NK-92 (cell line): ENCODE data around the gene LRRC4C.
"Not testable (repeated sequence)": the region's sequence is repeated elsewhere in the genome, so short reads cannot be mapped to it uniquely, and the experiment has no call there.

Experiments
- DNase-seq: peaks from one replicate; lab custom pipeline; 2025; ENCODE audit not compliant: unreplicated experiment; lab: John Stamatoyannopoulos, UW

LRRC4C gene

DNA sequence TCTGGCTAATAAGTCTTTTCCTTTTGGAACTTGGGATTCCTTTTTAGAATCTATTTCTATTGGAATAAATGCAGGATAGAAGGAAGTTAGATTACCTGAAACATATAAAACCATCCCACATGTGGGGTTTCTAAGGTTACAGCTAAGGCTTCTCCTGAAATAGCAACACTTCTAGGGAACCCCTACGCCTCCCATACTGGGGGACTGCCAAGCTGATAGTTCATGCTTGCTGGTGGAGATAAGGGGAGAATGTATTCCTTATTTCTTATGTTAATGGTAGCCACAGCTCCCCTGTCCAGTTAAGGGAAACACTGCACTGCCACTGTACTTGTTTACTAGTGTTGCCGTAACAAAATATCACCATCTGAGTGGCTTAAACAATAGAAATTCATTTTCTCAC is 1189.6 kb downstream of the LRRC4C start:
- no peak for DNase-seq

DNA sequence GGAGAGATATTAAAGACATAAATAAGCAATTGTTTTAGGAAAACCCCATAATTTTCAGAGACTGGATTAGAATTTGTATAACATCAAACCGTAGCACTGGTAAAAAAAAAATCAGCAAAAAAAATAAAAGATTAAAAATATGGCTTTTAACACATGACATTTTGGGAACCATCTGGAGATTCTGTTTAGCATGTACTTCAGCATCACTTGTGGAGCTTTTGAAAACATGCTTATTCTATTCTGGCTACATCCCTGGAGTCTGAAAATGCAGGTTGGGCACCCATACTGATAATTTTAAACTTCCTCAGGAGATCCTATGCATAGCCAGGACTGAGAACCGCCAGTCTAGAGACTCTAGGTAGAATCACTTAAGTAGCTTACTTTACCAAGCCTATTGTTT is 1190.9 kb downstream of the LRRC4C start:
- no peak for DNase-seq

- DNase-seq, result no peak
These were observed 1204.0 kb downstream of the LRRC4C start for GRCh38 chr11:40255457-40255856.

DNA sequence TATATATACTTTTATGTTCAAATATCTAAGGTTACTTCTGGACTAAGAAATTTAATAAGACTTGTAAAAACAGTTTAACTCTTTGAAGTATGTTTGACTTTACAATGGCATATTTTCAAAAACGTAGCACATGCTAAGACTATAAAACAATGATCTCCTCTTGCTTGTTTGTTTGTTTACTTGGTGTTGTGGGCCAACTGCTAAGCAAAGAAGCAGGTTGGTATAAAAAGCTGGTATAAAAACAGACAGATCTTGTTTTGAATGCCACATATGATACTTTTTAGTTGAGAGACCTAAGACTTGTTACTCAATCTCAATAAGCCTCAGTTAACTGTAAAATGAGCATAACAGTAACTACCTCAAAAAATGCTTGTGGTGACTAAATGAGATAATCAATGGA is 1206.3 kb downstream of the LRRC4C start:
- no peak for DNase-seq

DNA sequence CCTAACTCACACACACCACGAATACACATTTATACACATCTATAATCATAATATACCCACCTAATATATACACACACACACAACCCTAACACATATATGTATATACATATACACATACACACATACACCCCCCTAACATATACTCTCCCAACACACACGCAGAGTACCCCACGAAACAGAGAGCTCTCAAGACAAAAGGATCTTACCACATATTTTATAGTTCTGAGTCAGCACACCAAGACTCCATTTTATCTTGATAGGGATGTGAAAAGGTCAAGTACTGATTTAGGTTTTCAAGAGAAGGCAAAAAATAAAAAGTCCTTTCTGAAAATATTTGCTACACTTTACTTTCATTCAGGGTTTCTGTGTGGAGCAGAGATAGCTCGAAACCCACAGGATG is 1207.2 kb downstream of the LRRC4C start:
- DNase-seq, result no peak

DNA sequence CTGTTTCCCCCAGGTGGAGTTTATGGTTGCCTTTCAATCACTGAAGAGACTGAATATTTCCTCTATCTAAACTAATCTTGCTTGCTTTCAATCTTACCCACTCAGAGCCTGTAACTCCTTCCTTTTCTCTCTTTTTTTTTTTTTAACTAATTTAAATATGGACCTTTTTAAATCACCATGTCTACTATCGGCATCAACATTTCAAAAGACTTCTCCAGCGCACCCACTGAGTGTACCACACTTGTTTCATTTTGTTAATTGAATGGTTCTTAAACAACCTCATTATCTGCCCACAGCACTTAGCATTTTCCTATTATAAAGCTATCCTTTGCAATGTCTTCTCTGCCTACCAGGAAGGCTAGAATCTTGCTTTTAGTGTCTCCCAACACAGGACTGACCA is 1212.5 kb downstream of the LRRC4C start:
- no peak for DNase-seq

DNA sequence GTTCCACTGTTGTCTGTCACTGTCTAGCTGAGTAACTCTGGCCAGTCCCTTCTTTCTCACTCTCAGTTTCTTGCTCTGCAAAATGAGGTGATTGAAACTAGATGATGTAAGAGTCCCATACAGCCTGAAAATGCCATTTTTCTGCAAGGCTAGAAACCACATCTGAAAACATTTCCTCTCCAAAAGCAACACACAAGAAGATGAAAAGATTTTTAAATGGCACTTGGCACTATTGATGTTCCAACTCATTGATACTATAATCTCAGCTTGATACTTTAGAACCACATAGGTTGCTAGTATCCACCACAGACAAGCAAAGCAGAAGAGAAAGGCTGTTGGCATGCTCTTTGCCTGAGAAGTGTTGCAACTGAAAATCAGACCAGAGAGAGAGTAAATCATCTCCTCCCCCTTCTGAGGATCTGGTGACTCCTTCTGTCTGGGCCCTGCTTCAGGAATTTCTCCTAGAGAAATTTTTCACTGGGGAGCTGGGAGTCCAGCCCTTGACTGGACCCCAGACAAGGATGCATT is 1217.9 kb downstream of the LRRC4C start:
- no peak for DNase-seq

GRCh38 chr11:40240284-40240683 is 1219.2 kb downstream of the LRRC4C start:
- no peak for DNase-seq

- no peak for DNase-seq
These were observed 1222.9 kb downstream of the LRRC4C start for GRCh38 chr11:40236526-40236925.

DNA sequence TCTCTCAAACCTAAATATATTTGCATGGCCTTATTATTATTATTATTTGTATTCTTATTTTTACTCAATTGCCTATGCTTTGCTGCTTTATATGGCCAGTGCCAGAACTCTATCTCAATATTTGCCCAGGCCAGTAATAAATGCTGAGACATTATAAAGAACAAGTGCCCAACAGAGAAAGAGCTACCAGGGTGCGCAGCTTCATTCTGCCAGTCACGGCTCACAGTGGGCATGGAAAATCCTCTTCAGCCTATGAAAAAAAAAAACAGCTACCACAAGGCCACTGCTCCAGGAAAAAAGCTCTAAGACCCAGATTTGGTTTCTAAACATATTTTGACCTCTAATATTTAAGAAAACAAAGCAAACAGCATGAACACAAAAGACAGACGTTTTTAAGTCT is 1223.6 kb downstream of the LRRC4C start:
- DNase-seq, result no peak

GRCh38 chr11:40230821-40231220 is 1228.6 kb downstream of the LRRC4C start:
- DNase-seq, result no peak

GRCh38 chr11:40228662-40229061 is 1230.8 kb downstream of the LRRC4C start:
- DNase-seq, result no peak

DNA sequence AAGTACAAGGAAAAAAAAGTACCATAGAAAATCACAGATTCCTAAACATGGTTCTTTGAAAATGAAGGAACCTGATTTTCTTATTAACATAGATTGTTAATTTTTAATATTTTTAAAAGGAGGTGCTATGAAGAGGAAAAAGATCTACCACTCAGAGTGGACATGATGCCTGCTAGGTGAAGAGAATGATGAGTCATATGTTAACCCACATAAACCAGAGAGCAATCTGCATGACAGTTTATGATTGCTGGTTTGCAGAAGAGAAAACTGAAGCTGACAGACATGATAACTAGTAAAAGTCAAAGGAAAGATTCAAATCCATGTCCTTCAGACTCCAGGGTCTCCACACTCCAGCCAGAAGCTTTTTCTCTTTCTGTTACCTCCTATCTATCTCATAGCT is 1231.7 kb downstream of the LRRC4C start:
- no peak for DNase-seq

DNA sequence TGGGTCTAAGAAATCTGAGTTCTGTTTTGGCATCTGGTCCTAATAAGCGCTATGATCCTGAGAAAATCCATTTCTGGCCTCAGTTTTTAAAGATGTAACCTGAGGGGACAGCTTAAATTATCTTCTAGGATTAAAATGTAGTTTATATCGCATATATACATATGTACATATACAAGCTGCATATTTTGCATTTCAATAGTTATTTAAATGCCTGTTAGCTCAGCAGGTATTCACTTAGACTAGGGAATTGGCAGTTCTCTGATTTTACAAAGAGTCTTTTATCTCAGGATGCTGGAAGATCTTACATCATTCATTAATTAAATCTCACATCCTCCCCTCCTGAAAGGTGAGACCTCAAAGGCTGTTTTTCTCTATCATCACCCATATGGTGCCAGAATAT is 1232.8 kb downstream of the LRRC4C start:
- no peak for DNase-seq

- no peak for DNase-seq
These were observed 1235.7 kb downstream of the LRRC4C start for GRCh38 chr11:40223596-40224330.

DNA sequence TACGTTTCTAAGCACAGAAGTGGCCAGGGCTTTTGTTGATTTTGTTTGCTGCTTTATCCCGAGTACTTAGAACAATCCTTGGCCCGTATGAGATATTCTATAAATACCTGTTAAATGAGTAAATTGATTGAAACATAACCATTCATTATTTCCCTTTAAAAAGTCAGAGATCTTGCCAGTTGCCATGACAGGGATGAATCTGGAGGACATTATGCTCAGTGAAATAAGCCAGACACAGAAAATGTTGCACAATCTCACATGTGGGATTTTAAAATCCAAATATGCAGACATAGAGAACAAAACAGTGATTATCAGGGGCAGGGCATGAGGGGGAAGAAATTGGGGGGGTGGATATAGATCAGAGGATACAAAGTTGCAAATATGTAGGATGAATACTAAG is 1240.1 kb downstream of the LRRC4C start:
- no peak for DNase-seq

DNA sequence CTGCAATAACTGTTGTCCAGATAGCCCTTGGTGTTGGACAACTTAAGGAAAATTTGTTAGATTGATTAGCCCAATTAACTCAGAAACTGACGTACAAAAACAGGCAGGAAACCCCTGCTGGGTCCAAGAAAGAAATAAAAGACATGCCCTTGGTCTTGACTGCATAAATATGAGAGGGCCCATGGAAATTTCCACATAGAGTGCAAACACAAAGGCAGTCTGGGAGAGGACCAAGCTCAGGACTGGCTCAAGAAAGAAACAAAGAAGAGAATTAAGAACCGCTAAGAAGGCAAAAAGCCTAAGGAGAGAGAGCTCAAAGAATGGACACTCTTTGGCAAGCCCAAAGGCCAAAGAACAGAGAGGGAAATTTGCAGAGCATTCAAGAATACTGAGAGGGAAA is 1243.9 kb downstream of the LRRC4C start:
- DNase-seq, result no peak

GRCh38 chr11:40207416-40207815 is 1252.0 kb downstream of the LRRC4C start:
- DNase-seq, result no peak

- DNase-seq, result no peak
These were observed 1255.2 kb downstream of the LRRC4C start for GRCh38 chr11:40204228-40204627.

DNA sequence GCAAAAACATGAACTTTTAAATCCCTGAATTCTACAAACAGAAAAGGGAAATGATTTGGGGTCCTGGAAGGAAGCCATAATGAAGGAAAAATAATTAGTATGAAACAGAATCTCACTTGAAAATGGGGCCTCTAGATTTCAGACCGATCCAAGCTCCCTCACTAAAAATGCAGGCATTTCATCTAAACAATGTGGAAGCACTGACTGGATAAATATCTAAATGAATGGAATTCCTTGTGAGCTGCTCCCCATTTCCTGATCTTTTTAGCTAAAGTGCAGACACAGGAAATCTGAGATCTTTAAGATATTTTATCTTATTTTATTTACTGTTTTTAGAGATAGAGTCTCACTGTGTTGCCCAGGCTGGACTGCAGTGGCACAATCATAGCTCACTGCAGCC is 1255.8 kb downstream of the LRRC4C start:
- DNase-seq, result no peak

GRCh38 chr11:40202589-40203270 is 1256.7 kb downstream of the LRRC4C start:
- no peak for DNase-seq

- DNase-seq, result not testable (repeated sequence)
These were observed 1266.9 kb downstream of the LRRC4C start for GRCh38 chr11:40192590-40192989.

DNA sequence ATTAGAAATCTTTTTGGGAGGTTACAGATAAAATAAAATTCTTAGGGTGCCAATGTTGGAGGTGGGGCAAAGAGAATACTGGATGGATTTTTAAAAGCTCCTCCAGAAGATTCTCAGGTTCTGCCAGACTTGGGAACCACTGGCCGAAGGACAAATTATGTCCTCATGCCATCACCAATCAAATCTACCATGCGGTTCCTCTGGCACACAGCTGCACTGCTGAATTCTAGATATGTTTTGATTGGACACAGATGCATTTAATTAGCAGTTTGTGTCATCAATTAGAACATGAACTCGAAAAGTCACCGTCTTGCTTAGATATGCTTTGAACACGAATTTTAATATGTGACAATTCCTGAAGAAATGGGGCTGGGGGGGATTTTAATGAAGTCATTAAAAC is 1269.2 kb downstream of the LRRC4C start:
- DNase-seq, result no peak
